Kidney (tissue), 14 donors: ENCODE measurements around the gene DDX41. TPM values are rescaled to one million over a fixed set of nuclear protein-coding genes. Genes with fewer than 3 reads are reported as not detected.

Source experiments
- DNase-seq, 5 donors: peaks; one replicate each; pipeline ENCODE4 v3.0.0-alpha.2; 2013 to 2020
- FAIRE-seq: peaks from 2 replicates; lab custom pipeline; 2012; peaks lifted over from hg19 to GRCh38; lab: Jason Lieb, UNC
- H3K27ac ChIP-seq, 2 donors: one replicate each; pipeline ENCODE4 v1.7.0; 2013; ENCODE audit warnings: low read depth in 2 of 2, low read length in 2 of 2, inconsistent platforms in 1 of 2
- H3K27me3 ChIP-seq: one replicate; pipeline ENCODE4 v1.7.1; 2013; ENCODE audit warnings: low read length, inconsistent platforms; ENCODE audit not compliant: control insufficient read depth, insufficient read depth
- H3K36me3 ChIP-seq, 3 donors: one replicate each; pipeline versions ENCODE4 v1.7.0 to v1.7.1; 2013; ENCODE audit warnings: low read length in 3 of 3, control low read depth in 1 of 3, inconsistent platforms in 1 of 3; ENCODE audit not compliant: insufficient read depth in 3 of 3, control insufficient read depth in 2 of 3
- H3K4me1 ChIP-seq, 3 donors: one replicate each; pipeline versions ENCODE4 v1.7.0 to v1.7.1; 2013; ENCODE audit warnings: low read length in 3 of 3, inconsistent platforms in 1 of 3, low read depth in 1 of 3; ENCODE audit not compliant: control insufficient read depth in 2 of 3, insufficient read depth in 2 of 3
- H3K4me3 ChIP-seq, 3 donors: one replicate each; pipeline versions ENCODE4 v1.7.0 to v1.8.1; 2013; ENCODE audit warnings: low read length in 3 of 3, control low read depth in 1 of 3, inconsistent platforms in 1 of 3
- H3K9ac ChIP-seq, 3 donors: one replicate each; pipeline versions ENCODE4 v1.7.0 to v1.7.1; 2013; ENCODE audit warnings: low read length in 3 of 3, control low read depth in 1 of 3, inconsistent platforms in 1 of 3
- H3K9me3 ChIP-seq, 3 donors: one replicate each; pipeline versions ENCODE4 v1.7.0 to v1.7.1; 2013; ENCODE audit warnings: low read length in 3 of 3, control low read depth in 1 of 3, inconsistent platforms in 1 of 3; ENCODE audit not compliant: control insufficient read depth in 2 of 3, insufficient read depth in 1 of 3
- CTCF ChIP-seq: IDR thresholded peaks from 3 replicates; pipeline ENCODE4 v1.5.1; 2012; ENCODE audit warnings: mild to moderate bottlenecking, moderate library complexity, borderline replicate concordance; ENCODE audit not compliant: insufficient read depth; ENCODE audit errors: extremely low read depth
- intact Hi-C: fragments of 100-400 bp; cut with DNase I; formaldehyde crosslinking; loops from one replicate; pipeline ENCODE4 v1.11.1; 2022
- polyA plus RNA-seq: library from polyadenylated mRNA; stranded (reverse); fragments of 350-450 nt; fragmentation: Illumina TruSeq; extraction: RNeasy Lipid Tissue Mini Kit (QIAGEN cat#74804); gene quantifications from one replicate; pipeline ENCODE4 v1.2.3, GENCODE V29; 2014; ENCODE audit warnings: low read depth, low replicate concordance; ENCODE audit not compliant: insufficient read depth
- total RNA-seq: library from RNA; stranded (reverse); fragmentation: NEBNext Ultra II Directional; extraction: Animal tissue kit (Norgen Biotek cat#: 25700); gene quantifications from one replicate; pipeline ENCODE4 v1.2.1, GENCODE V29; 2021
- donor health status: control.
- donor health status: control.
- donor health status: control.
- donor health status: control.
- donor health status: control.
- donor health status: DM: yes; HTN: yes; CAD: no.
- donor health status: Normal renal cell carcinoma (clear cell type).

DDX41 gene
- total and polyA plus RNA-seq, 2 donors from 2014 or later, result 86.7 to 97.3 TPM

- intact Hi-C loops, result no loop called here
- Histone ChIP-seq H3K4me3 (no peak overlapping the region), H3K9me3 (no peaks in the 10 kb centered on the region), H3K27me3 (no peaks in the 10 kb centered on the region), H3K27ac (no peak overlapping the region), H3K36me3 (peaks cover 8 to 24% (median 17%) of the 10 kb centered on the region in 3 donors), H3K9ac (no peak overlapping the region), H3K4me1 (peaks cover 0 to 11% (median 6%) of the 10 kb centered on the region in 3 donors)
- no peak for FAIRE-seq
- DNase-seq, result no peak
- TF ChIP-seq CTCF, result no peak
Measured at GRCh38 chr5:177511796-177512675, 4.7 kb downstream of the DDX41 start.

- FAIRE-seq (no peak), DNase-seq (no peak)
- H3K4me1 ChIP-seq, result peaks cover 0 to 9% (median 6%) of the 10 kb centered on the region in 3 donors
- H3K9ac ChIP-seq, result no peak overlapping the region
- TF ChIP-seq CTCF, result no peak
- H3K4me3 ChIP-seq, result no peak overlapping the region
- no peaks in the 10 kb centered on the region for H3K27me3 ChIP-seq
- no peak overlapping the region for H3K27ac ChIP-seq
- no peaks in the 10 kb centered on the region for H3K9me3 ChIP-seq
- H3K36me3 ChIP-seq, result peaks cover 8 to 24% (median 17%) of the 10 kb centered on the region in 3 donors
- intact Hi-C loops, result no loop called here
Measured at GRCh38 chr5:177511181-177511580, 5.6 kb downstream of the DDX41 start.

GRCh38 chr5:177510567-177511053 is 6.2 kb downstream of the DDX41 start:
- no peaks in the 10 kb centered on the region for H3K9me3 ChIP-seq
- DNase-seq (no peak), FAIRE-seq (no peak)
- peaks cover 0 to 3% (median 0%) of the 10 kb centered on the region in 3 donors for H3K4me1 ChIP-seq
- H3K4me3 ChIP-seq, result no peak overlapping the region
- intact Hi-C loops, result no loop called here
- H3K27ac ChIP-seq, result no peak overlapping the region
- no peaks in the 10 kb centered on the region for H3K27me3 ChIP-seq
- no peak for TF ChIP-seq CTCF
- H3K36me3 ChIP-seq, result peaks cover 5 to 24% (median 17%) of the 10 kb centered on the region in 3 donors
- H3K9ac ChIP-seq, result no peak overlapping the region
